HCEC 1CT (cell line): Measurements from ENCODE around the gene AP3M1.

Source experiments
- DNase-seq: peaks from one replicate; pipeline ENCODE4 v3.0.0-alpha.2; 2017

The AP3M1 gene

DNA sequence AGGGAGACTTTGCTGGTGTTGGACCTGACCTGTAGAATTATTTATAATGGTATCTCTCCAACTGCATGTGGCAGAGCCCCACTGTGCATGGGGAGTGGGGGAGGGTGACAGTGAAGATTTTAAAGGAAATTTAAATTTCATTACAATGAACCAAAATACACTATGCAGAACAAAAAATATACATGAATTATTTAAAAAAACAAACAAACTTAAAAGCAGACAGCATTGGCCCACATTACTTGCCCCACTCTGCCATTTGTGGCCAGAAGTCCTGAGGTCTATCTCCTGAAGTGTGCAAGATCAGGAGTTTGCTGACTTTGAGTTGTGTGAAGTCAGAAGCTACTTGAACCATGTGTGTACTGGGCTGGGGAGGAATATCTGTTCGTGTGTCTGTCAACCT, 40.5 kb downstream of the AP3M1 start:
- DNase-seq, result no peak

DNA sequence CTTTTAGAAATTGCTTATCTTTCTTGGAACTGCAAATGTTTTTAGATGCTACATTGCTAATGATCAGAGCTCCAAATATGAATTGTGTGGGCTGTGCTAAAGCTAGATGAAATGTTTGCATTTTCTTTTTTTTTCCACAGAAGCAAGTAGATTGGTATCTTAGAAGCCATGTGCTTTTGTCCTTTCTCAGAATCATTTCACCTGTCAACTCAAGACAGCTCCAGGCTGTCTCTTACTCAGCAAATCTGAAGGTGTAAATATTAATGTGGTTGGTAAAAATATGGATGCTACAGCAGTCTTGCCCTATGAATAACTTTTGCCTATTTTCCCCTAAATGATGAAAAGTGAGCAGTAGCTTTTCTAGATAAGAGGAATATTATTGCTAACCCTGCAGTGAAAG, 41.2 kb downstream of the AP3M1 start:
- DNase-seq, result no peak

- DNase-seq, result no peak
These were observed 43.2 kb downstream of the AP3M1 start for GRCh38 chr10:74107391-74107790.

DNA sequence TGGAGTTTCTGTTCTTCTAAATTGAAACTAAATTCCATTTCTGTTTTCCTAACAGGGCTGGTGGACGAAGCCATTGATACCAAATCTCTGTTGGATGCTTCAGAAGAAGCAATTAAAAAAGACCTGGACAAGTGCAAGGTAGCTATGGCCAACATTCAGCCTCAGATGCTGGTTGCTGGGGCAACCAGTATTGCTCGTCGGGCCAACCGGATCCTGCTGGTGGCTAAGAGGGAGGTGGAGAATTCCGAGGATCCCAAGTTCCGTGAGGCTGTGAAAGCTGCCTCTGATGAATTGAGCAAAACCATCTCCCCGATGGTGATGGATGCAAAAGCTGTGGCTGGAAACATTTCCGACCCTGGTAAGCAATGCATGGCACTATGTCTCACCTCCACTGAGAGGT, 45.6 kb downstream of the AP3M1 start:
- no peak for DNase-seq

- no peak for DNase-seq
These were observed 46.1 kb downstream of the AP3M1 start for GRCh38 chr10:74104480-74104879.

GRCh38 chr10:74103560-74104258, 46.9 kb downstream of the AP3M1 start:
- DNase-seq, result peak; percentile 32

- DNase-seq, result no peak
These were observed 50.8 kb downstream of the AP3M1 start for GRCh38 chr10:74099836-74100235.

DNA sequence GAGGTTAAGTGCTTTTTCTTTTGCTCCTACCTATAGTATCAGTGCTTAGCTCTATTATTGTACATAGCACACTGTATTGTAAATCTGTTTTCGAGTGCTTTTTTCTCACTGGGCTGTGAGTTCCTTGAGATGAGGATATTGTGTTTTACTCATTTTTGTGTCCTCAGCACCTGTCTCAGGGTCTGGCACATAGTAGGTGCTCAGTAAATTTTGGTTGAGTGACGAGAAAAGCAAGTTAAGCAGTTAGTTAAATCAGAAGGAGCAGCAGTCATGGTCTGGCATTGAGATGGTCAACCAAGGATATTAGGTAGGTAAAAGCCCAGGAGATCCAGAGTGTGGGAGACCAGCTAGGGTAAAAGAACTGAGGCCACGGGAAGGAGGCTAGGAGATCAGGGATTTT, 51.2 kb downstream of the AP3M1 start:
- DNase-seq, result no peak

- no peak for DNase-seq
These were observed 52.9 kb downstream of the AP3M1 start for GRCh38 chr10:74097776-74098175.

GRCh38 chr10:74096777-74097176, 53.9 kb downstream of the AP3M1 start:
- no peak for DNase-seq

GRCh38 chr10:74094231-74094630, 56.4 kb downstream of the AP3M1 start:
- DNase-seq, result no peak

- no peak for DNase-seq
These were observed 57.0 kb downstream of the AP3M1 start for GRCh38 chr10:74093530-74094164.

GRCh38 chr10:74092372-74092771, 58.3 kb downstream of the AP3M1 start:
- no peak for DNase-seq

- DNase-seq, result no peak
These were observed 61.9 kb downstream of the AP3M1 start for GRCh38 chr10:74088722-74089121.

DNA sequence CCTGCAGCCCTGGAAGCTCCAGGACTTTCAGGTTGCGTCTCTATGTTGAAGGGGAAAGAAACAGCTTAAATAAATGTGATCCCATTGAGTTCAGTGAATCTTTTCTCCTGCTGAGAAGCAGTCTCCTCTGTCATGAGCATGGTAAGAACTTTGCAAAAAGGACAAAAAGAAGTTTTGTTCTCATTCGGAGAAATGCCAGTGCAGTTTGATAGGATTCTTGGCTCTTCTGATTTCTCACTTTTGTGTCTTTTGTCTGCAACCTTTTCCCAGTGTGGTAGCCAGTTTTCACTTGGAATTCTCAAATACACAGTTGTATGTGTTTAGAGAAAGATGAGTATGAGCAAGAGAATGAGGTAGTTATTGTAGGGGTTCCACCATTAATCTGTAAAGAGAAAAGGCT, 64.3 kb downstream of the AP3M1 start:
- DNase-seq, result no peak

DNA sequence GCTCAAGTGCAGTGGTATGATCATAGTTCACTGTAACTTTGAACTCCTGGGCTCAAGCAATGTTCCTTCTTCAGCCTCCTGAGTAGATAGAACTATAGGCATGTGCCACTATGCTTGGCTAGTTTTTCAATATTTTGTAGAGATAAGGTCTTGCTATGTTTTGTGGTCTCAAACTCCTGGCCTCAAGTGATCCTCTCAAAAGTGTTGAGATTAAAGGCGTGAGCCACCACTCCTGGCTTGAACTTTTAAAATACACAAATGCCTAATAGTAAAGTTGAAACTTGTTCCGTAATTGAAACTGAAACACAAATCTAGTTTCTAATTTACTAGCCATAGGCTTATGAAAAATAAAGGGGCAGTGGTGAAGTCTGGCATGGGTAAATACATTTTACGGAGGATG, 65.7 kb downstream of the AP3M1 start:
- no peak for DNase-seq

GRCh38 chr10:74083304-74083703, 67.3 kb downstream of the AP3M1 start:
- no peak for DNase-seq

DNA sequence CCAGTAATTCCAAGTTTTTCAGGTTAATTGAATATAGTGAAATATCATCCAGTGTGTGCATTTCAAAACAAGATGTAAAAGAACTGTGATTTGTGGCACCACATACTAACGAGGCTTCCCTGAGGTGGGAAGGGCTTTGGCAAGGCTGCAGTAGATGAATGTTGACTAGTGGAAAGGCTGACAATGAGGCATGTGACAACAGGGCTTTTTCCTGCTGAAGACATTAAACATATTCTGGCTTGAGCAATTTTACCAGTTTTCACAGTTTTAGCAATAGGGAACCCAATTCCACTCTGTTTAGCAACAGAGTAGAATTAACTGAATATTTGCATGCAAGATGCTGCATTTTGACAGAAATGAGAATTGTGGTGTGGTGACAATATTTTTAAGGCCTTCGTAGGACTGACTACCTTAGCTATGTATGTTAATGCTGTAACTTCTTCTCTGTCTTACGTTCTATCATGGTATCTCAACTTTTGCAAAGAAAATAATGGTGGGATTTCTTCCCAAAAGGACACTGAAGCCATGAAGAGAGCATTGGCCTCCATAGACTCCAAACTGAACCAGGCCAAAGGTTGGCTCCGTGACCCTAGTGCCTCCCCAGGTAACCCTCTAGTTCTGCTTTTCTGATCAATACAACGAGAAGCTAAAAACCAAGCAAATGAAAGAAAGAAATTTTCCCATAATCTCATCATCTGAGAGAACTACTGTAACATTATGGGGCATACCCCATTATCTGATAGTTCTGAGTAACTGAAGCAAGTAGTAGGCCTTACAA, 68.5 kb downstream of the AP3M1 start:
- DNase-seq, result no peak

DNA sequence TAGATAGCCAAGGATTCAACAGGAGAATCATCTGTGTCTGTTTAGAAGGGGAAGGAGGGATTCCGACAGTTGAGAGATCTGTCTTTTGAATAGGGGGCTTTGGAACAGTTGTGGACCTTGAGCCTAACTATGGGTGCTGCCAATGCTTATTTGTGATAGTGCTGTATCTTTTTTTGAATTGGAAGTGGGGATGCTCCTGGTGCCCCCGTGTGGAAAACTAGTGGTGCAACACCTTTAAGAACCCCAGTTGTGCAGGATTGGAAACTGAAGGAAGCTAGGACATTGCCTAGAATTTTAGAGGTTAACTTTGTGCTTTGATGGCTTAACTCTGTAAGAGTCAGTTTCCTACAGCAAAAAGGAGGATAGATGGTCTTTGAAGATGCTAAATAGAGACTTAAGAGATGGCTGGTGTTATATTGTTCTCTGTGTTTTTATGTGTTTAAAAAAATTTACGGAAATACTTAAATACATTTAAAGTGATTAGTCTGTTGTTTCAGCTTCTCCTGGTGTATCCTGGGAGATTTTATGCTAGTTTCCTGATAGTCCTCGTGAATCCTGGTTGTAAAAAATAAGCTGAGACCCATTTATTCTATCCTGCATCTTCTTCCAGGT, 69.3 kb downstream of the AP3M1 start:
- DNase-seq, result peak; percentile 65

DNA sequence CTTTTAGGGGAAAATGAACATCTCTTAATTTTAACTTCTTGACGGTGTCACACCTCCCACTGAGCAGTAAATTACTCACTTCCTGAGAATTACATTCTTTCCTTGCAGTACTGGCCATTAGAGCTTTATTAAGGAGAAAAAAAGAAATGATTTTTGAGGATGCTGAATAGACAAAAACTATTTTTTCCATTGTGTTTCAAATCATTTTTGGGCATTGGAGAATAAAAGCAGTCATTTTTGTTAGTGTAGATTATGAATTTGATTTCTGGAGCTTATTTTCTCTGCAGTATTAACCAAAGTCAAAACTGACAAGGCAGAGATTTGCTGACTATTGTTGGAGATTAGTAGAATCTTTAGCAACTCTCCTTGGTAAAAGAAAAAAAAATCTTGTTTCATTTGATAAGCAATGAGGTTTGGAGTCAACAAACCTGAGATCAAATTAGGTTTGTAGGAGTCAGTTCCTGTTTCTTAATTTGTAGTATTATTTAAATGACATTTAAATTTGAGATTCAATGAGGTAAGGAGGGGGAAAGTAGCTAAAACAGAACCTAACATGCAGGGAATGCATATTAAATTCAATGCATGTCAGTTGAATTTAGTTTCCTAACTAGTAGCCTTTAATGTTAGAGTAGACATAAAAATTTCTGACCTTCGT, 70.6 kb downstream of the AP3M1 start:
- DNase-seq, result peak; percentile 72

DNA sequence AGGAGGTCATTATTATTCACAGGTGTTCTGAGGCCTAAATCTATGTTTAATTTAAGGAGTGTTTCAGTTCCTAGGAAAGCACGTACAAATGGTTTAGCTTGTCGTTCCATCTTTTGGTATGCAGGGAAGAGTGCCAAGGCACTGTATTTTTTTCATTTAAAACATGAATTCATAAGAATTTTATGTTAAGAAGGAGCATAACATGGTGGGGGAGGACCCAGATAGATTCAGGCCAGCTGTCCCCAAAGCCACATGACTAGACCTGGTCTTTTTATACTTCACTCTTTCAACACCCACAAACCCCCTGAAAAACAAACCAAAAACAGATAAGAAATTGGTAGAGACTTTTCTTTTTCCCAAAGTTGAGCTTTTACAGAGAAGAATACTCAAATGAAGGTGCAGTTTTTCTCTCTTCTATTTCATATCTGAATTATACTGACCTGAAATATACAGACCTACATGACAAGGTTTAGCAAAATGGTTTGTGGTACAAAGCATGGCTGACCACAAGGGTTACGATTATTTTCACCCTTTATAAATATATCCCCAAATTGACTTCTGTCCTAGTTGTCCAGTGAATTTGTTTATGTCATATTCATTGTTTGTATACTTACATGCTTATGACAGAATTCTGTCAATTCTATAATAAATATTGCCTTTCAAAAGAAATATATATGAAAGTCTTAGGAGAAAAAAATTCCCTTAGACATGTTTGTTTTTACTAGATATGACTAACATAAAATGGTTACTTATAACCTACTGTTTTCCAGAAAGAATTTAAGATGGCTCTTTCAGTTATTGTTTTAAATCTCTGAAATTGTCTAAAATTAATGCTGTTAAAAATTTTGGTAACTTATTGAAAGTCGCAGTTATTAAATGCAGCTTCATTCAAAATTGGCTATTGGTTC, 71.3 kb downstream of the AP3M1 start:
- DNase-seq, result no peak

DNA sequence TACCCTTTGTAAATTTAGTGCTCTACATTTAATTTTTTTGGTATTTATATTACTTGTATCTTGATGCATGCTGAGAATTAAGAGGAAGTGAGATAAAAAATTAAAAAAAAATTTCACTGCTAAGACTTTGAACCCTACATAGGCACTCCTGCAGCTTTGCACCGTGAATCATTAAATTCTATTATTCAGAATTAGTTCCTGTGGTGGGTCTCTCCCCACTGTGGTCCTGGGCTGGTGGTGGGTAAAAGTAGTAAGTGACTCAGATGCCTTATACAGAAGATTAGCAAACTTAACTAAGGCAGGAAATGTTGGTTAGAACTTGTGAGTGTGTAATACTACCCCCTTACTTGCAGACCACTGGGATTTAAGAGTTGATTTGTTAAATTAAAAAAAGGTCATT, 72.6 kb downstream of the AP3M1 start:
- peak; percentile 71 for DNase-seq
